ENCODE data around the gene PISD.

Gene PISD

DNA sequence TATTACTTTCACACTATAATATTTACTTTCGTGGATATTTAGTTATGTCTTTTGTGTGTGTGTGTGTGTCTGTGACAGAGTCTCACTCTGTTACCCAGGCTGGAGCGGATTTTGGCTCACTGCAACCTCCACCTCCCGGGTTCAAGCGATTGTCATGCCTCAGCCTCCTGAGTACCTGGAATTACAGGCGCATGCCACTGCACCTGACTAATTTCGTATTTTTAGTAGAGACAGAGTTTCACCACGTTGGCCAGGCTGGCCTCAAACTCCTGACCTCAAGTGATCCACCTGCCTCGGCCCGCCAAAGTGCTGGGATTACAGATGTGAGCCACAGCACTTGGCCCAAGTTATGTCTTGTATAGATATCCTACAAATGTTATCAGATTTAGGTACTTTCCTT lies 9.9 kb downstream of the PISD start:
- no peak for DNase-seq

DNA sequence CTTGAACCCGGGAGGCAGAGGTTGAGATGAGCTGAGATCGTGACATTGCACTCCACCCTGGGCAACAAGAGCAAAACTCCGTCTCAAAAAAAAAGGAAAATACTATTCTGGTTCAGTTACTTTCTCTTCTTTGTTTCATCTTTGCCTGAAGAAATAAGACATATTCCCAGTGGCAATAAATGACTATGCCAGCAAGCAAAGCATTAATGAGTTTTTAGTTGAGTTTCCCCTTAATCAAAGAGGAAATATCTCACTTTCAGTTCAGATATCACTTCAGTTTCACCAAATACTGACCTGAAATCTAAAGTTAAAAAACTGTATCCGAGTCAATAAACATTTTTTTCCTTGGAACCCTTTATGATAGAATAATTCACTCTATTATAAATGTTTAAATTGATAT lies 10.4 kb downstream of the PISD start:
- no peak for DNase-seq

GRCh38 chr22:31650391-31650790 lies 11.6 kb downstream of the PISD start:
- no peak for DNase-seq

DNA sequence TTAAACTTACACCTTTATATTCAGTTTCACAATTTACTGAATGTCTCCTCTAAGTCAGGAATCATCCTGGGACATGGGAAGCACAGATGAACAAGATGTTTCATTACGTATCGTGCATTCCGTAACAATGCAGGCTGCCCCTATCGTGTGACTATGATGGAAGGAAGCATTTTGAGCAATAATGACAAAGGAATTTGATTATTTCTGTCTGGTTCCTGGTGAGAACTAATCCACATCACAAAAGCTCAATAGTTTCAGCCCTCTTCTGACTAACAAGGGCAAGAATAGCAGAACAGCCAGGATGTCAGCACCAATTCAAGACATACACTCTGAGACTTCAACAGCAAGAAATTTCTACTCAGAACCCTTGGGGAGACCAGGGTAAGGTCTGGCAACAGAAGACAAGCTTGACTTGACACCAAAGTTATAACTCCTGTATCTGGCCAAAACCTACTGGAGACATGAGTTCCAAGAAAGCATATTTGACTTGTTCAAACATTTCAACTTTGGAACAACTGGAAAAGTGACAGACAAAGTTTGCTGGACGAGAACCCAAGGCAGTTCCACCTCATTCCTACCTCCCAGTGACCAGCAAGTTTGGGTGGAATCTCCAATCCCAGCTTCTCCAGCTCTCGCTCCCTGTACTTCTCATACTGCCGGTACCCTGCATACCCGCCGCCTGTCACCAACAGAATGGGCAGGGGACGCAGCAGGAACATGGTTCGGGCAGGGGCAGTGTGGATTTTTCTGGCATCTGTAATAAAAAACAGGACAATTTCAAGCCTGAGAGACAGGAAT lies 14.3 kb downstream of the PISD start:
- DNase-seq: no peak

DNA sequence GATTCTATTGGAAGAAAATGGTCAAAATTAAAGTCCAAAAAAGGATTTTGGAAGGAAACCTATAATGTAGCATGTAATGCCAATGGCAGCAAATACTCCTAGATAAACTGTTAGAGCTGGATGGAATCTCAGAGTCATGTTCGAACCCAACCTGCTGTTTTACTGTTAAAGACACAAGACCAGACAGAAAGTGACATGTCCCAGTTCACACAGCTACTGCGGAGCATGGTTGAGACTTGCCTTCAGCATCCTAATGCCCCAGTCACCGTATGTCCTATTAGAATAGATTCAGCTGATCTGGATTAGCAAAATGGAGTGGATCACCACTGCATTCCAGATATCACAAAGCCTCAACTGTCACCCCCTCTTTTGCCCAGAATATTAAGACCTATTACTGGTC lies 14.9 kb downstream of the PISD start:
- no peak for DNase-seq

DNA sequence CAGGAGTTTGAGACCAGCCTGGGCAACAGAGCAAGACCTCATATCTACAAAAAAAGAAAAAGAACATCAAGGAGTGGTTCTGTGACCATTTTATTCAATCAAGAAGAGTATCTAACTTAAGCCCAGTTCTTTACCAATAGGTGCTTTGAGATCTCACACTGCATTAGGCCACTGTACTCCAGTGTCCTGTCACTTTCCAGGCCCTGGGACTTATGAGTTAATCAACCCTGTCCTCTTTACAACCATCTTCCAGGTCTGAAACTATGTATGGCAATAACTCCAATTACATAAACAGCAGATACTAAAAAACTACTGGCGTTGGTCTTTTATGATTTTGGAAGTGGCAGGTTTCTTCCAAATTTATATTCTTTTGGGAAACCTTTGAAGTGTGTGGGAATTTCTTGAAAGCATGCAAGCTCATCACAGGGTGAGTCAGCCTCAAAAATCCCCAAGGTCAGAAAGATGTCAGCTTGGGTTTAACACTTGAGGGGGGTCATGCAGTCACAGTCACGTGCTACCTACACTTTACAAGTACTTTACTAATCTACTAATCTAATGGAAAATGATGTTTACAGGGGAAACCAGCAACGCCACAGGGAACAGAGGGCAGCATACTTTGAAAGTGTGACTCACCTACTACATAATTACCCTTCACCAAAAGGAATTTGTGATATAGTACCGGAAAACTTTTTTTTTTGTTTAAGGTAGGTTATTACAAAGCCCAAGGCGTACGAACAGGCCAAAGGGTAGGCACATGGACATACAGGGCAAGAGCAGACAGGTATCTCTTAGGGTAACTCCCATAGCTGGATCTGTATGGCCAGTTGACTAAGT lies 15.6 kb downstream of the PISD start:
- DNase-seq: no peak

DNA sequence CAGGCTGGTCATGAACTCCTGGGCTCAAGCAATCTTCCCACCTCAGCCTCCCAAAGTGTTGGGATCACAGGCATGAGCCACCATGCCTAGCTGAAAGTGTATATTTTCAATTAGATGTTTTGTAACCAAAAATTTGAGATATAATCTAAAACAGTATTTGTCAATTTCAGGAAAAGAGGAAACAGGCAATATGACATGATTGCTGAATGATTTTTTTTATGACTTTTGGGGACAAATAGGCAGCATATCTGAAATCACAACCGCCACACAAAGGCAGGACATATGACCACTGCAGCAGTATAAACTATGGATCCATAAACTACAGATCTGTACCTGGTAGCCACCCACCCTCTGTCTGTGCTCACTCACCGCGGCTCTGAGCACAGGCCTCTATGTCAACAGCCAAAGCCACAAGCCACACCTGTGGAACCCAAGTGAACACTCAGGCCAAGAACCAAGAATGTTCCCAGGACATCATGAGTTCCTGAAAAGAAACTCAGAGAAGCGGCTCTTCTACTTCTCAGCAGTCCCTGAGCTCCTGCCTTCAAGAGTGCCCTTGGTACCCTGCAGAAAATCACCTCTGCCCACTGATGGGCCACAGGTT lies 22.5 kb downstream of the PISD start:
- DNase-seq: no peak

GRCh38 chr22:31637891-31638618 lies 24.0 kb downstream of the PISD start:
- DNase-seq: no peak

DNA sequence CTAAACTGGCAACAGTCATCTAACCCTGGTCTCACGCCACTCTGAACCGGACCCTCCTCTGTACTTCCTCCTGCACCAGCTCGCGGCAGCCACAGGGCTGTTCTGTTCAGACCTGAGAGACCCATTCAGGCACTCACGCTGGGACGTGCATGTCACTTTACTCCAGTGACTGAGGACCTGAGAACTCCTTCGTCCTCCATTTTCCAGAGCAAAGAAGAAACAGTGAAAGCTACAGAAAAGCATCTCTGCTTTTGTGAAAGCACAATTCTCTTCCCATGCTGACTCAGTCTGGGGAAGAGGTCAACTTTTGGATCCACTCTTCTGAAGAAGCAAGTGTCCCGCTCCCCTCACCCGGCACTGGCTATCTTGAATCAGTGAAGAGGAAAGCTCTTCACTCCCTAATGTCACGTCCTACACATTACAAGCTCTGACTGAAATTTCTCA lies 24.5 kb downstream of the PISD start:
- no peak for DNase-seq

DNA sequence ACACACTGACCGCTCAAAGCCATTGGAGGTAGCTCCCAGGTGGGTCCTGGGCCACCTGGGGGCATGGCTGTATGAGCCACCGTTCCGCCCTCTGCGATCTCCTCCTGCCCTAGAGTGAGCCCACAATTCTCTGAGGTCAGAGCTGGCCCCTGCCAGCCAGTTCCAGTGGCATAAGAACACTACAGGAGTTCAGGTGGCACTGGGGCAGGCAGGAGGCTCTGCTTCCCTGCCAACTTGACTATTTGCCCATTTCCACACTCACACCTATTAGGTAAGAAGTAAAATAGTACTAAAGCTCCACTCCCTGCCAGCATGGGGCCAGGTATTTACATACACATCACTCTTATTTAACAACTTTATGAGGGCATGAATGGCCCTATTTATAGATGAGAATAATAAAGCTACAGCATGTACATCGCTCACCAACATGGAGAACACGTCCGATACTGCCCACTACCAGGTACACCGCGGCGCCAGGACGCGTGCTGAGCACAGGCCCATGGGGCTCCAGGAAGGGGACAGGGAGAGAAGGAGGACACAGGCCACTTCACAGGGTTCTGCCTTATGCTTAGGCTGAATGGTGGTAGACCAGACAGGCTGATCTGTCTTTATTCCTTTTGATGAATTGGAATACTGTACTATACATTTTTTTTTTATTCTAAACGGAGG lies 26.2 kb downstream of the PISD start:
- no peak for DNase-seq

DNA sequence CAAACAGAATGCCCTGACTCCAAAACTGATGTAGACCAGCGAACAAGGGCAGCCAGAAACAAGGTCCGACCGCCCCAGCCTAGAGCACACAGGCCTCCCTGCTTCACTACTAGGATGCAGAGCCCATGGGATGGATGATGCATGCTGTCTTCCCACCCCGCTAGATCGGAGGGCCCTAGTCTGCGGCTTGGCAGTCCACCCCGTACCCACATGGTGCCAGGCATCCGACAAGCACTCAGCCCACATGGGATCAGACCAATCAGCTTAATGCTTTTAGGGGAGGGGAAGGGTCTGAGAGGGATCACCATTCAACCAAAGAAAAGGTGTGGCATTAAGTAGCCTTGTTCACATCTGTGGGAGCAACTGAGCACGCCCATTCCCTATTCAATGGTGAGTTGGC lies 30.6 kb downstream of the PISD start:
- no peak for DNase-seq

DNA sequence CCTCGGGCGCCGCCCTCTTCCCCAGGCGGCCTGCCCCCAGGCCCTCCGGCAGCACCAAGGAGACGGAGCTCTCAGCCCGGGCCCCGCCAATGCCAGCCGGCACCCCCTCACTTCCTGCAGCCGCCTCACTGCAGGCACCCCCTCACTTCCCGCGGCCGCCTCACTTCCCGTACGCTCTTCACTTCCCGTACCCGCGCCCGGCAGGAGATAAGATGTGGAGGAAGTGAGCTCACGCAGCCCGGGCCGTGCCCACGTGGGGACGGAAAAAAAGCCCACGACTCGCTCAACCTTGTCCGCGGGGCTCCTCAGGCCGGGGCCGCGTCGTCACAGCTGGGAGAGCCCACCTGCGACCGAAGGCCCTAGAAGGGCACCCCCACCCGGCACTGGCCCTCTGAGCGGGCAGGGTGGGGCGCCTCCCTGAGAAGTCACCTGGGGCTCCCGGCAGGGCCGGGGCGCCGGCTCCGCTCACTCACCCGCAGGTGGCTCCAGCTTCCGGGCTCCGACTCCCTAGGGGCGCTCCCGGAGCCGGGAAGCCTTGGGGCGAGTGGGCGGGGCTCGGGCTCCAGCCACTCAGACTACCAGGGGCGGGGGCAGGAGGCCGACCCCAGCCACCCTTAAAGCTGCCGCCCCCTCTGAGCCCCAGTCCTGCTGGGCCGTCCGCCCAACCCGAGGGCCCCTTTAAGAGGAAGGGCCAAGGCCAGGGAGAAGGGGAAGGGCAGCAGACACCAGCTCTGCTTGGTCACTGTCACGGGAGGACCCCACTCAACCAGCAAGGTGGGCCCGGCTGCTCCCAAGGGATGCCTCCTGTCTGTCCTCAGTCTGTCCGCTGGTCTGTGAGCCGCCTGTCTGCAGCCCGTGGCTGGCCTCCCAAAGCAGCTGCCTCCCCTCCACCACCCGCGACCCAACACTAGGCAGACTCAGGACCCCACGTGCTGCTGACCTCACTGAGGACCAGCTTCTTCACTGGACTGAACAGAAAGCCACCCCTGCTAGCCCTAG lies 31.4 kb downstream of the PISD start:
- DNase-seq: peak; percentile 79

DNA sequence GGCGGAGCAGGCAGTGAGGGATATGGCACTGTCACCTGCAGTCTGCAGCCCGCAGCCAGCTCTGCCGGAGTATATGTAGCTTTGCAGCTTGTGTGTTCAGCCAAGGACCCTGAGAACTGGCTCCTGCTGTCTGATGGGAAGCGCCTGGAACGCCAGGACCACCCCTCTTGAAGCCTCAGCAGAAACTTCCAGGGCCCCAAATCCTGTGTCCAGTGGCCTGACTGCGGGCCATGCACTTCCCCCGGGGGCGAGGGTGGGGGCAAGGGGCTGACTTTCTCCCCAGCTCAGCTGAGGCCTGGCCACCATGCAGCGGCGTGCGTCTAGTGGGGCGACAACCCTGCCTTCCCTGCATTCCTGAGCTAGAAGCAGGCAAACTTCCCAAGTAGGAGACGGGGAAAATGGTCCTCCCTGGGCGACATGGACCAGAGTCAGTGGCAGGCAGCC lies 32.3 kb downstream of the PISD start:
- DNase-seq: no peak

DNA sequence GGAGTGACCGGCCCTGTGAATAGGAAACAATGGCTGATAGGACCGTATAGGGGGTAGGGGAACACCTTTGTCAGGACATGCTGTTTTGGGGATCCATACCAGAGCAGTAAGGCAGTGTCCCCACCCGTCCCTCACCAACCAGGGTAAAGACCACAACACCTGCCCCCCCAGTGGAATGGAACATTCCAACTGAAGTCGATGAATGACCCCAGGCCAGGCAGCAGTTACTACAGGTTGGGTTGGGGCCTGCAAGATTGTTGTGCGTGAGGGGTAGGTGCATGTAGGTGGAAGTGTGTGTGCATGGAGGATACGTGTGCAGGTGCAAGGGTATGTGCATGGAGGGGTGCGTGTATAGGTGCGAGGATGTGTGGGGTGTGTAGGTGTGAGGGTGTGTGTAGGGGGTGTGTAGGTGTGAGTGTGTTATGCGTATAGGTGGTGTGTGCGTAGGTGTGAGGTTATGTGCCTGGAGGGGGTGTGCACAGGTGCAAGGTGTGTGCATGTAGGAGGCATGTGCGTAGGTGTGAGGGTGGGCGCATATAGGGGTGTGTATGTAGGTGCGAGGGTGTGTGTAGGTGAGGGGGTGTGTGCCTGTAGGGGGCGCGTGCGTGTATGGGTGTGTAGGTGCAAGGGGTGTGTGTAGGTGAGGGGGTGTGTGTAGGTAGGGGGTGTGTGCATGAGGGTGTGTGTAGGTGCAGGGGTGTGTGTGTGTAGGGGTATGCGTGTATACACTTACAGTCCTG lies 32.9 kb downstream of the PISD start:
- no peak for DNase-seq

- DNase-seq: no peak
Observed at GRCh38 chr22:31628362-31628761, 33.7 kb downstream of the PISD start.

DNA sequence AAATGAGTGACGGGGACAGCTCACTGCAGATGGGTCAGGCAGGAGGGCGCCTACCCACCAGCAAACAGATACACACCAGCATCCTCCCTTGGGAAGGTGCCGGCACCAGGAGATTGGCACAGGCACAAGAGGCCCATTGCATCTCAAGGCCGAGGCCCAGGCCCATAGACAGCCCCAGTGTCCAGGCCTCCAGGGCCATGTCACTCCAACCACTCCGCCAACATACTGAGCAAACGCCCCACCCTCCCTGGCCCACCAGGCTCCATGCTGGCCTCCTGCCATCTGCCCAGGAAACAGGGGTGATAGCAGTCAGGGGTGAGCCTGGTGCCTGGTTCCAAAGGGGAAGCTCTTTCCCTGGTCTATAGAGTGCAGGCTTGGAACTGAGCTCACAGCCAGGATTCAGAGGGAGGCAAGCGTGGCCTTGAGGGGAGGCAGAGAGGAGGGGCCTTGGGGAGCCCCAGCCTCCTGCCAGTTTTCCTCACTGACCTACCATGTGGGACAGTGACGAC lies 34.7 kb downstream of the PISD start:
- DNase-seq: no peak

DNA sequence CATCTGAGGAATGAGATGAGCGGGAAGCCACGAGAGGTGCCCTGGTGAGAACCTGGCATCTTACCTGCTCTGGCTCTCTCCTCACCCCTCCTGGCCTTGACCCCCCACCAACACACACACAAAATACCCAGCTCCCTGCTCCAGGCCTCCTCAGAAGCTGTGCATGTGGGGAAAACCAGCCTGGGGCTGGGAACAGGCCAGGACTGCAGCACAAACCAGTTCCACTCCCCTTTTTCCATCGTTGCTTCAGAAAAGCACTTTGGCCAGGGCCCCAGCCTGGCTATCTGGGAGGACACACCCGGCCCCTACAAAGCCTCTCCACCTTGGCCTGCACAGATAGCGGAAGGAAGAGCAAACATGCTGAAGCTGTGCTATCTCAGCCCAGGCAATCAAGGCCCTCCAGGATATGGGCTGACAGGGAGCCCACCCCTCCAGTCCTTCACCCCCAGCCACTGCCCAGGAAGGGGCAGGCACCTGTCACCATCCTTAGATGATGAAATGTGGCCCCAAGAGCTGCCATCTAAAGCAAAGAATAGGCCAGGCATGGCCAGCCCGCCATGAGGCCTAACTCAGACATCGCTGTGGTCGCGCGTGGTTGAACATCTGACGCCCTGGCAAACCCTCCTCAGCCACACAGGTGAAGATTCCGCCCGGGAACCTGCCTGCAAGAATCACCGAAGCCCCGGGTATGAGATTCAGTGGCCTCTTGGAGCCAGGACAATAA lies 35.4 kb downstream of the PISD start:
- DNase-seq: no peak

GRCh38 chr22:31625661-31626426 lies 36.2 kb downstream of the PISD start:
- DNase-seq: no peak

GRCh38 chr22:31625257-31625640 lies 36.8 kb downstream of the PISD start:
- no peak for DNase-seq

All from activated gamma-delta T cell (primary cell).